GM18526 (cell line): ENCODE results near the gene INAFM1.

Experiments used
- POLR2A ChIP-seq: IDR thresholded peaks from 3 replicates; pipeline ENCODE4 v1.6.1; 2011; ENCODE audit not compliant: insufficient read length; ENCODE audit errors: extremely low read depth

The INAFM1 gene

DNA sequence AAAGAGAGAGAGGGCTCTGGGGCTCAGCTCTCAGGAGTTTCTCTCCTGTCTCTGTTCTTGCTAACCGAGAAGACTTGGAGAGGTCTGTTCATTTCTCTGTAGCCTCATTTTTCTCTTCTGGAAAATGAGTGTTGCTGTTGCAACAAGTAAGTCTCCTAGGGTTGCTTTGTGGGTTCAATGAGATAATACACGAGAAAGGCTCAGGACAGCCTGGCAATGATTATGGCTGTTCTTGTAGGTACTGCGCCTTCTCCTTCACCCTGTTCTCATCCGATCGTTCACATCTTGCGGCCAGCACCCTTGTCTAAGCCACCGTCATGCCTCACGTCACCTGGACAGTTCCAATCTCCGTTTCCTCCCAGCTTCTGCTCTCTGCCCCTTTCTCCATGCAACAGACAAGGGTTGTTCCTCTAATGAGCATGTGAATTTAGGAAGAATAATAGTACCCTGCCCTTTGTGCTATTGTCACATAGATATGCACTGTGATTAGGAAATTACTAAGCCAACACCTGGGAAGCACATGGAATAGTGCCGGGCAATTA, 39.1 kb downstream of the INAFM1 start:
- TF ChIP-seq POLR2A, result no peak

DNA sequence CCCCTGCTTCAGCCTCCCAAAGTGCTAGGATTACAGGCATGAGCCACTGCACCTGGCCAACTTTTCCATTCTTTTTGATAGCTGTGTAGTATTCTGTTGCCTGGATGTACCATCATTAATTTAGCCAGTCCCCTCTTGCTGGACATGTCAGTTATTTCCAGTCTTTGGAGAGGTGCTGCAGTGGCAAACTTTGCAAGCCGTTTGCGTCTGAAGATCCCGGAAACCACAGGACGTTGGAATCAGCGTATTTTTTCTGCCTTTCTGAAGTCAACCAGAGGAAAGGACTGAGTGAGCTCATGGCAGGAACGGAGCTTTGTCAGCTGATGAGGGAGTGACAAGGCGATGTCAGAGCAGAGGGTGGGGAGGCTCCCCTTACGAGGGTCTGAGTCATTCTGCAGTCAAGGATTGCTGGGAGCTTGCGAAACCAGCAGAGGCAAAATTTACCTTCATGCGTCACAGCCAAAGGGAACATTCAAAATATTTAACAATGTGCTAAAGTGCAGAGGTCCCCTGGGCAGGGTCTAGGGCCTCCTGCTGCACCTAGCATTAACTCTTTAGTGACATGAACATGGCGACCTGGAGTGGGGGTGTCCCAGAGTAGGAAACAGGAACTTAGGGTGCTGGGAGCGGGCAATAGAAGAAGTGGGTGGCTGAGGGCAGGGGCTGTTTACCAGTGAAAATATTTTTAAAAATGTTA, 40.6 kb downstream of the INAFM1 start:
- TF ChIP-seq POLR2A, result no peak

DNA sequence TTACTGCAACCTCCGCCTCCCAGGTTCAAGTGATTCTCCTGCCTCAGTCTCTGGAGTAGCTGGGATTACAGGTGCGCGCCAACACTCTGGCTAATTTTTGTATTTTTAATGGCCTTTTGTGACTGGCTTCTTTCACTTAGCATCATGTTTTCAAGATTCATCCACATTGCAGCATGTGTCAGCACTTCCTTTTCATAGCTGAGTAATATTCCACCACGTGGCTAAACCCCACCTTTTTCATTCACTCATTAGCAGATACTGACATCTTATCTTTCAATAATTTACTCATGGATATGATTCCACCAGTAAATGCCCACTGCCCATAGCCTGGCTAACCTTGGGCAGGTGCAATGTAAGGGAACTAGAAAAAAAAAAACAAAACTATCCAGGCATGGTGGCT, 41.8 kb downstream of the INAFM1 start:
- no peak for TF ChIP-seq POLR2A

DNA sequence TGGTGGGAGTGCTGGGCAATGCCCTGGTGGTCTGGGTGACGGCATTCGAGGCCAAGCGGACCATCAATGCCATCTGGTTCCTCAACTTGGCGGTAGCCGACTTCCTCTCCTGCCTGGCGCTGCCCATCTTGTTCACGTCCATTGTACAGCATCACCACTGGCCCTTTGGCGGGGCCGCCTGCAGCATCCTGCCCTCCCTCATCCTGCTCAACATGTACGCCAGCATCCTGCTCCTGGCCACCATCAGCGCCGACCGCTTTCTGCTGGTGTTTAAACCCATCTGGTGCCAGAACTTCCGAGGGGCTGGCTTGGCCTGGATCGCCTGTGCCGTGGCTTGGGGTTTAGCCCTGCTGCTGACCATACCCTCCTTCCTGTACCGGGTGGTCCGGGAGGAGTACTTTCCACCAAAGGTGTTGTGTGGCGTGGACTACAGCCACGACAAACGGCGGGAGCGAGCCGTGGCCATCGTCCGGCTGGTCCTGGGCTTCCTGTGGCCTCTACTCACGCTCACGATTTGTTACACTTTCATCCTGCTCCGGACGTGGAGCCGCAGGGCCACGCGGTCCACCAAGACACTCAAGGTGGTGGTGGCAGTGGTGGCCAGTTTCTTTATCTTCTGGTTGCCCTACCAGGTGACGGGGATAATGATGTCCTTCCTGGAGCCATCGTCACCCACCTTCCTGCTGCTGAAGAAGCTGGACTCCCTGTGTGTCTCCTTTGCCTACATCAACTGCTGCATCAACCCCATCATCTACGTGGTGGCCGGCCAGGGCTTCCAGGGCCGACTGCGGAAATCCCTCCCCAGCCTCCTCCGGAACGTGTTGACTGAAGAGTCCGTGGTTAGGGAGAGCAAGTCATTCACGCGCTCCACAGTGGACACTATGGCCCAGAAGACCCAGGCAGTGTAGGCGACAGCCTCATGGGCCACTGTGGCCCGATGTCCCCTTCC, 45.5 kb downstream of the INAFM1 start:
- TF ChIP-seq POLR2A, result no peak

DNA sequence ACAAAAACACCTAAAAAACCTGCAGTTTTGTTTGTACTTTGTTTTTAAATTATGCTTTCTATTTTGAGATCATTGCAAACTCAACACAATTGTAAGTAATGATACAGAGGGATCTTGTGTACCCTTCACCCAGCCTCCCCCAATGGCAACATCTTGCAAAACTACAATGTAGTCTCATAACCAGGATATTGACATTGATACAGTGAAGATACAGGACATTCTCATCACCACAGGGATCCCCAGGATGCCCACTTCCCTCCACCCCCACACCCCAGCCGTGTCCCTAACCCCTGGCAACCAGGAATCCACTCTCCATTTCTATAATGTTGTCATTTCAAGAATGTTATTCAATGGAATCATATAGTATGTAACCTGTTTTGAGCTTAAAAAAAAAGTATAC, 46.9 kb downstream of the INAFM1 start:
- no peak for TF ChIP-seq POLR2A

DNA sequence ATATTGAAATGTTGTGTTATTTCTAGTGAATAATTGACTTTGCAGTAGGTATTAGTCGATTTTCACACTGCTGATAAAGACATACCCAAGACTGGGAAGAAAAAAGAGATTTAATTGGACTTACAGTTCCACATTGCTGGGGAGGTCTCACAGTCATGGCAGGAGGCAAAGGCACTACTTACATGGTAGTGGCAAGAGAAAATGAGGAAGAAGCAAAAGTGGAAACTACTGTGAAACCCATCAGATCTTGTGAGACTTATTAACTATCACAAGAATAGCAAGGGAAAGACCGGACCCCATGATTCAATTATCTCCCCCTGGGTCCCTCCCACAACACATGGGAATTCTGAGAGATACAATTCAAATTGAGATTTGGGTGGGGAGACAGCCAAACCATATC, 47.4 kb downstream of the INAFM1 start:
- no peak for TF ChIP-seq POLR2A

DNA sequence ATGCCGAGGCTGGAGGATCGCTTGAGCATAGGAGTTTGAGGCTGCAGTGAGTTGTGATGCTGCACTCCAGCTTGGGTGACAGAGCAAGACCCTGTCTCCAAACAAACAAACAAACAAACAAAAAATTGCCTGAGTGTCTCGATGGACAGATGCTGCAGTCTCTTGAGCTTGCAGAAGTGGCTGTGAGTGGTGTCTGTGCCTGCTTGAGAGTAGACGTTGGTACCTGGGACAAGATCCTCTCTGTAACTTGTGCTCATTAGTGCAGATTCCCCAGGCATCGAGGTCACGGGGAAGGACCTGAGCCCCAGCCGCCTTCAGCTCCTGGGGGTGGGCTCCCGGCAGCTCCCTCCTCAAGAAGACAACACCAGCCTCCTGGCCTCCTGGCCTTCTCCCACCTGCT, 48.7 kb downstream of the INAFM1 start:
- no peak for TF ChIP-seq POLR2A

DNA sequence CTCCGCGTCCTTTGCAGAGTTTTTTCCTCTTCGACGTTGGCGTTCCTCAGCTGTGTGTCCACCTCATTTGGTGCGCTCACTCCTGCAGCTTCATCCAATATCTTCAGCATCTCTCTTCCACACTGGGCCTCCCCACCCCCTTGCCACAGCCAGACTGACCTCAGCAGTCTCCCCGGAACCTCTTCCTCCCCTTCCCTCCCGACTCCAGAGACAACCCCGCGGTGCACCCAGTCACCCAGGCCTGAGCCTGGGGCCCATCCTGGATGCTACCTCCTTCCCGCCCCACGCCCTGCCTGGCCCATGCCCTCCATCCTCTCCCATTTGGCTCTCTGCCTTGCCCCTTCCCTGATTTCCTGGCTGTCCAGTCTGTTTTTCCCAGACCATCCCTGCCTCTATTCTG, 49.2 kb downstream of the INAFM1 start:
- no peak for TF ChIP-seq POLR2A

DNA sequence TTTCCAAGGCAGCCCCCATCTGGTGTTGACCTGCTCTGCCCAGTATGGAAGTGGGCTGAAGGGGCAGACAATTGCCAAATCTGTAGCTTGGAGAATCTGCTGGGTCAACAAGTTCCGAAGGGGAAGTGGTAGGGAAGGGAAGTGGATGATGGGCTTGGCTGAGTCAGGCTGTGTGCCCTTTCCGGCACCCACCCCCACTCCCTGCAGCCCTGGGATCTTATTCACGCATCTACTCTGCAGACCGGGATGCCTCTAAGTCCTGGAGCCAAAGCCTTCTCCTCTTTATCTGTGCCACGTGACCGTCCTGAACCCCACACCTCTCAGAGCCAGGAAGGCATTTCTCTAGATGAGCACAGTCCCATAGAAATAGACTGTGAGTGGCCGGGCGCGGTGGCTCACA, 49.8 kb downstream of the INAFM1 start:
- TF ChIP-seq POLR2A, result no peak
